SH-SY5Y (cell line): ENCODE results near the gene CSRNP3.

Experiments used
- GATA2 ChIP-seq: IDR thresholded peaks from 2 replicates; pipeline ENCODE4 v1.6.1; 2011; ENCODE audit warnings: mild to moderate bottlenecking, low read depth, low read length
- GATA3 ChIP-seq: IDR thresholded peaks from 2 replicates; pipeline ENCODE4 v1.6.1; 2011; ENCODE audit warnings: low read depth, mild to moderate bottlenecking, low read length, moderate library complexity

Gene CSRNP3

GRCh38 chr2:165718610-165719210 is 249.2 kb downstream of the CSRNP3 start:
- TF ChIP-seq GATA3 (no peak), GATA2 (no peak)

GRCh38 chr2:165720511-165720910 is 251.0 kb downstream of the CSRNP3 start:
- TF ChIP-seq GATA2 (no peak), GATA3 (no peak)

- no peak for TF ChIP-seq GATA3
- no peak for TF ChIP-seq GATA2
Measured at GRCh38 chr2:165725421-165725820, 255.9 kb downstream of the CSRNP3 start.
